NCI-H1436 (cell line): ENCODE results near the gene MMP15.

Experiments used
- DNase-seq: peaks from one replicate; lab custom pipeline; 2025; lab: John Stamatoyannopoulos, UW

The MMP15 gene

GRCh38 chr16:58019866-58020538, 5.6 kb upstream of the MMP15 start:
- no peak for DNase-seq

DNA sequence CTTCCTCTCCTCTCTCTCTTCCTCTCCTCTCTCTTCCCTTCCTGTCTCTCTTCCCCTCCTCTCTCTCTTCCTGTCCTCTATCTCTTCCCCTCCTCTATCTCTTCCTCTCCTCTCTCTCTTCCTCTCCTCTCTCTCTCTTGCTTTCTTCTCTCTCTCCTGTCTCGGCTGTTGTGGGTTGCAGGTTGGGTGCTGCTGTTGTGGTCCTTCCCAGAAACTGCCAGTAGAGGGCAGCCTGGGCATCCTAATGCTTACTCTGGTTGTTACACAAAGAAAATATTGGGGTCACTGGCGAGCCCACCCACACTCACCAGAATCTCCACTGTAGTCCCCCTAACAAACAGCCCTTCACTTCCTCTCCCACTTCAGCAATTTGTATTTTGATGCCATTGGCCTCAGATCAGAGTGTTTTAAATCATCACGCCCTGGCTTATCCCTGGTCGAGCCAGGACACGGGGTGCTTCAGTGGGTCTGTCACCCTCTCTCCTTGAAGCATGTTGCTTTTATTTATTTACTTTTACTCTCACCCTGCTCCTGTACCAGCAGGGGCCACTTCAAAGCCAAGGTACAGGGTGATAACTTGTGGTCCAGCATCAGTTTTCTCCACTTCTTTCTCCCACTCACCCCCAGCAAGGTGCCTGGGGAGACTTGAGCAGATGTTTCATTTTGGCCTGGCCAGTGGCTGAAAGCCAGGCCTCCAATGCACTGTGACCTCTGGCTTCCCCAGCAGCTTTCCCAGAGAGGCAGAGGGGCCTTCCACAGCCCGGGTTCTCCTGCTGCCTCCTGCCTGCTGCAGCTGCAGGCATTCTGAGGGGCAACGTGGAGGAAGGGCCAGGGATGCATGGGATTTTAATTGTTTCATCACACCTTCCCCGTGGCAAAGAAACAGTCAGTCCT, 4.7 kb upstream of the MMP15 start:
- DNase-seq, result peak; percentile 28

DNA sequence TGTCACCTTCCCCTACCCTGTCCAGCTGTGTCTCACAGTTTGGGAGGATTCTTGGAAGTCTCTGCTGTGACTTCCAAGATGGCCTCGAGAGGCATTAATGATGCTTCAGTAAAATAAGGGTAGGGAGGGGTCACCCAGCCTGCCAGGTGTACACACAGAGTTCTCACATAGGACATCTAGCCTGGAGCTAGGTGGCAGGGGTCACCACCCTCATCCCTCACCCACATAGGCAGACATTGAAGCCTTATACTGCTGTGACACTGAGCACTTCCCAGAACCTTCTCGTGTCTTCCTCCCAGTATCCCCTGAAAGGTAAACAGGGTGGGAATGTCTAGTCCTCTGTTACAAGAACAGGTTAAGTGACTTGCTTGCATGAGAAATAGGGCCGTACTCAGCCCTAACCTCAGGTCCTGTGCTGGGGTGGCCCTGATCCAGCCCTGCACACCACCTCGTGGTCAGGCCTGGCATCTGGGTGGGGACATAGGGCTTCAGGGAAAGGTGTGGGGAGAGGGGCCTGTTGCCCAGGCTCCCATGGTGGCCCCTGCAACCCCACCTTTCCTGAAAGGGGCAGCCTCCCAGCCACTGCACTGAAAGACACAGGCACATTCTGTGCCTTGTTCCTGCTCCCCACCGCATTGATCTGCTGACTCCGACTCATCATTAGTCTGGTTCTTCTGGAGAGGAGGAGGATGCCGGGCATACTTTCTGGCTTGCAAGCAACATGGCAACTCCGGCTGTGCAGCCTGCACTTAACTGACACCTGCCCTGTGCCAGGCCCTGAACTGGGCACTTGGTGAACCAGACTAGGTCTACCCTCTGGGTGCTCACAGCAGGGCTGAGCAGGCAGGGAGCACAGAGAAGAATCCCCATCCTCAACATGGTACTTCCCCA, 3.6 kb upstream of the MMP15 start:
- DNase-seq, result no peak

DNA sequence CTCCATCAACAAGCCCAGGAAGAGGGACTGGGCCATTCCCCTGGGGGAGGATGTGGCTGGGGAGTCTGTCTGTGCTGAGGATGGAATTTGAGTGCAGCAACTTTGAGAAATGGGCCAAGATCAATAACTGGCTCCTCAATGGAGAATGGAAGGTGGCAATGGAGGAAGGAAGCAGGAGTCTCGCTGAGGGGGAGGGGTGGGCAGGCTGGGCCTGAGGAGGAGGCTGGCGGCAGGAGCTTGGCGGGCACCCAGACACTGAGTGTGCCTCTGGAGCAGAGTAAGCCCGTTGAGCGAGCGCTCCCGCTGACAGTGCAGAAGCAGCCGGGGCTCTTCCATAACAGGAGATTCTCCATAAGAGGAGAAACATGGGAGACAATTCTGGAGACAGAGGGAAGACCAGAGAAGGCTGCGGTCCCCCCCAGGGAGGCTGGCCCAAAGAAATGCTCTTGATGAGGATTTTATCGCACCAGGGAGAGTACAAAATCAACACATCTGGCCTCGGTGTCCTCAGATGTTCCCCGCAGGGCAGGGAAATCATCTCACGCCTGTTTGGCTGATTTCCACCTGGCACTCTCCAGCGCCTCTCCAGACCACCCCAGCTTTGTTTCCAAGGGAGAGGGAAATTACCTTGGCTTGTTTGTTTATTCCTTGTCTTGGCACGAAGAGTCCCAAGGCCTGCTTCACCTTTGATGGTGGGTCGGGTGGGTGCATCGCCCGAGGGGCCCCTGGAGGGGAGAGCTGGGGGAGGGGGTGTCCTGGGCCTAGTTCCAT, 2.8 kb upstream of the MMP15 start:
- DNase-seq, result no peak

DNA sequence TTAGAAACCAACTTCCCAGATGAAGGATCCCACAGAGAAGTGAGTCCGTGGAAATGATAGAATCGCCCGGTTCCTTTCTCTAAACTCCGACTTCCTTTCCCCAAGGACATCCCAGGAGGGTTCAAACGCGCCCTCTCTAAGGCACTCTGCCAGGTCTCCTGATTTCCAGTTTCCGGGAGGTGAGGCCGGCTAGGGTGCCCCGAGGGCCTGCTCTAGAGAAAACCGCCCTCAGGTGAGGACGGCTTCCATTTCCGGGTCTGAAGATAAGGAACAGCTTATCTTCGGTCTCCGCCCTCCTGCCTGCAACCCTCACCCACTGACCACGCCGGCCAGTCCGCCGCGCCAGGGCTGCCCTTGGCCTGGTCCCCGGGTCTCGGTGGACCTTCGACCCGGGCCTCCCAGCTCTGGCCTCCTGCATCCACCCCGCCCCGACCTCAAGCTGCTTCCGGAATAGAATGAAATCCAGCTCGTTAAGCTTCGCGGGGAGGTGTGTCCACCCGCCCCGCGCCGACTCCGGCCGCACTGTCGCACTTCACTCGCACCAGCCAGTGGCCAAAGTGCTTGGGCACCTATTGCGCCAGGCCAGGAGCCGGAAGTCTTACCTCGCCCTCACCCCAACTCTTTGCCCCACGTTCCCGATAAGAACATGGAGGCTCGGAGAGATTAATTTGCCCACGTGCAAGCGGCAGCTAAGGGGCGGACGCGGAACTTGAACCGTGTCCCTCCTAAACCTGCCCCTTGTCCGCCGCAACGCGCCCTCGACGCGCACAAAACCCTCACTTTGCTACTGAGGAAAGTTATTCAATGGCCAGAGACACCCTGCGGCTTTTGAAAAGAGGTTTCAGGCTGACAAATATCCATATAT, 836 bp upstream of the MMP15 start:
- no peak for DNase-seq

- no peak for DNase-seq
These were observed 668 bp downstream of the MMP15 start for GRCh38 chr16:58026139-58026704.

DNA sequence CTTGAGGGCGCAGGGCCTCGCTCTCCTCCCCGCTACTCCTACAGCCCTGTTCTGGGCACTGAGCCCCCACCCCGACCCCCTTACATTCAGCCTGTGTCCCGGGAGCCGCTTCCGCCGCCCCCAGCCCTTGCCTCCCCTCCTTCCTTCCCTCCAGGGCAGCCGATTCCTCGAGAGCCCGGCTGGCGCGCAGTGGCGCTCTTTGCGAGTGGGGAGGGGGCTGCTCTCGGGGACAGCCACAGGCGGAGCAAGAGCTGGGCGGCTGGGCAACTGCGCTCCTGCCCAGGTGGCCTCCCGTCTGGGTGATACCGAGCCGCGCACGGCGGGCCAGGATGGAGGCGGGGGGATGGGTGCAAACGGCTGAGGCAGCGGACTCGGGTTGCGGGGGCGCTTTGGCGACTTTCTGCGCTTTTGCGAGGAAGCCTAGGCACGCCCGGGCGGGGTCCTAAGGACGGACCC, 1.2 kb downstream of the MMP15 start:
- DNase-seq, result no peak

GRCh38 chr16:58027161-58027915, 1.8 kb downstream of the MMP15 start:
- DNase-seq, result no peak

DNA sequence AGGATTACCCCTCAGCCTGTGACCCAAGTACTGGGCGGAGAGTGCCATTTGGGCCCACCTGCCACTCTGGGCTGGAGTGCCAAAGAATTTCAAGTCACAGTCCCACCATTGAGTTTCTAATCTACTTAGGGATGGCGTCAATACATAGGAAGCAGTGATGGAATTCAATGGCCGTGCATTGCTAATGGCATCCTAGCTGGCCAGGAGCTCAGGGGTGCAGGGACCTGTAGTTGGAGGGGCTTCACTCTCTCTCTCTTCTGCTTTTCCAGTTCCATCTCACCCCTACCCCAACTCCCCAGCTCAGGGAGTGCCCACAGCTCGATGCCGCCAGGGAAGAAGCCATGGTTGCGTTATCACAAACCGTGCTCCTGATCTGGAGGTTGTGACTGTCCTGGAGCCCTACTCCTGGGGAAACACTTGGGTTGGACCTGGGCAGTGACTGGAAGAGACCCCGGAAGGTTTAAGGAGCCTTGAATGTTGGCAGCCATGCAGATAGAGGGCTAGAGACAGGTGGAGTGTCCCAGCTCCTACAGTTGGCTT, 2.4 kb downstream of the MMP15 start:
- no peak for DNase-seq

DNA sequence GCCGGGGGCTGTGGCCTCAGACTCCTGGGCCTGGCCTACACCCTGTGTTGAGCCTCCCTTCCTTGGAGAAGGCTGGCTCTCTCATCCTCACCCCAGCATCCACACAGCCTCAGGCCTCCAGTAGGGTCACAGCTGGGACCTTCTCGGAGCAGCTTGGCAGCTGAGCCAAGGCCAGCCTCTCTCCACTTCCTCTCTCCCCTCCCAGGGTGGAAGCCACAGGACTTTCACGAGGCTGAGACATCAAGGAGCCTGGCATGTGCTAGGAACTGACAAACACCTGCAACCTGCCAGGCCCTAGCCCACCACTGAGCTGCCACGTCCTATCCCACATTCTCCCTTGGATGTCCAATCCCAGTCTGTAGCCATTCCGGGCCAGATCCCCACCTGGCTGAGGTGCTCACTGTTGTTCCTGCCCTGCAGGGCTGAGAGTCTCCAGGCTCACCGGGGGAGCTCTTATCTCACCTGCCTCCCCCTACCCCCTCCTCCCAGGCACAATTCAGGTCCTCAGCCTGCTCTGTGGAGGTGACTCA, 3.1 kb downstream of the MMP15 start:
- no peak for DNase-seq

- no peak for DNase-seq
These were observed 3.9 kb downstream of the MMP15 start for GRCh38 chr16:58029410-58029809.

DNA sequence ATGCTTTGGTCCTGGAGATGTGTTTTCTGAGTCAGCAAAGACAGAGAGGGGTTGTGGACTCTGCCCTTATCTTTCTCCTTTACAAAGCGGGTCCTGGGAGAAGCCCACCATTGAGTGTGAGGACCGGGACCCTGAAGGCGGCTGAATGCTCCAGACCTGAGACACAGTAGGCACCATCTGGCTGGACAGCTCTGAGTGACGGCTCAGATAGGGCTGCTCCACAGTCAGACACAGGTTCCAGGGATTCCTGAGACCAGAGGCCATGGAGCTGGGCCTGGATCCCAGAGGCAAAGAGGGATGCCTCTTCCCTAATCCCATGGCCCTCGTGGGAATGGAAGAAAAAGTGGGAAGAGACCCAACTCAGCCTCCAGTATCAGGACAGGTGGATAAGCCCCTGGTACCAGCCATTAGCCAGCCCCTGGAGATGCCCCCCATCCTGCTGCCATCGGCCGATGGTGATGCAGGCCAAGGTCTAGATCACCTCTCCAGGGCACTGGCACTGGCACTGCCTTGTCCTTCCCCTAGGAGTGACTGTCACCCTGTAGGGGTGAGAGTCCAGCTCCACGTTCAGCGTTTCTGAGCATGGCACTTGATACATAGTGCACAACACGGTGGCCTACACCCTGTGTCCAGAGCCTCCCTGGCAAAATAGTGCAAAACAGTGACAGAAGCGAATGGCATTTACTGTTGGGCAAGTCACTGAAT, 4.7 kb downstream of the MMP15 start:
- no peak for DNase-seq

DNA sequence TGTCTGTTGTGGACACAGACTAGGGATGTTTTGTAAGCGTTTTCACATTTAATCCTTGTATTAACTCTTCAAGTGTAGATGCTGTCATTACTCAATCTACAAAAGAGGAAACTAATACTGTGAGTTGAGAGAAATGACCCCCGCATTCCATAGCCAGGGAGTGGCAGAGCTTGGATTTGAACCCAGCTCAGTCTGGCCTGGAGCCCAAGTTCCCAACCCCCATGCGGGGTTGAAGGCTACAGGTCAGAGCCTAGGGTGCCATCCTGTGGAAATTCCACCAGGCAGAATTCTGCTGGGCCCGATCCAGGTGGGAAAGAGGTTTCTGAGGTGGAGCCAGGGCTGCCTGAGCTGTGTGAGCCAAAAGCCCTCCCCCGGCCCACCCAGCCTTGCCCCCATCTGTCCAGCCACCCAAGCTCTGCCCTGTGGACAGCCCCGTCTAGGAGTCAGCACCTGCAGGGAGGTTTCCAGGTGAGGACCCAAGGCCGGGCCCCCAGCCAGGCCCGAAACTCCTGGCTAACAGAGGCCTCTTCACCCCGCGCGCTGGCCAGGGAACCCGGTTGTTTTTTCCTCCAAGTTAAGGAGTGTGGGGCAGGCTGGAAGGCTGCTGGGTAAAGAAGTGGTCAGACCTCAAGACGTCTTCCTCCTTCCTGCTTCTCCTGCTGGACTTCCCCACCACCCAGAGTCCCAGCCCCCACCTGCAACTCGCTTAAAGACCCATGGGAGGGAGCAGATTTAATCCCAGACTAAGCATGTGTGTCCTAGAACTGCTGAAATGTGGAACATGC, 5.7 kb downstream of the MMP15 start:
- DNase-seq, result no peak

DNA sequence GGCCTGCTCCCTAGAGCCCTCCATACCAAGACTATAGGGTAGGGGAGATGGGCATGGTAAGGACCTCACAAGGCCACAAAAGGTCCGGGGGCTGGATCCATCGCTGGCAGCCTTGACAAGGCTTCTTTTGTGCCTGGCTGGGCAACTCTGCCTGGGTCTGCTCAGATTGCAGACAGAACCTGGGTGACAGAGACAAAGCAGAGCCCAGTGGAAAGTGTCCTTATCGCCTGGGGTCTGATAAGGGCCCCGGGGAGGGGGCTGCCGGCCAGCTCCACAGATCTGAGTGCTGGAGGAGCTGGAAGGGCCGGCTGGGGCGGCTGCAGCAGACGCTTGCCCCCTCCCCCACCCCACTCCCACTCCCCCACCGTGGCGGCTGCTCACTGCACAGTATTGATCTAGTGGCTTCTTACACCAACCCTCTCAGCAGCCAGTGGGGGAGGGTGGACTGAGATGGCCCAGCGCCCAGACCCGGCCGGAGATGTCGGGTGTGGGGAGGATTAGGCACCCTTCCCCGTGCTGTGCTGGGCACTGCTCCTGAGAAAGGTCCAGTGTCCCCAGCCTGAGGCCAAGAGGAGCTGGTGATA, 7.2 kb downstream of the MMP15 start:
- no peak for DNase-seq

- DNase-seq, result no peak
These were observed 8.7 kb downstream of the MMP15 start for GRCh38 chr16:58034128-58034685.

DNA sequence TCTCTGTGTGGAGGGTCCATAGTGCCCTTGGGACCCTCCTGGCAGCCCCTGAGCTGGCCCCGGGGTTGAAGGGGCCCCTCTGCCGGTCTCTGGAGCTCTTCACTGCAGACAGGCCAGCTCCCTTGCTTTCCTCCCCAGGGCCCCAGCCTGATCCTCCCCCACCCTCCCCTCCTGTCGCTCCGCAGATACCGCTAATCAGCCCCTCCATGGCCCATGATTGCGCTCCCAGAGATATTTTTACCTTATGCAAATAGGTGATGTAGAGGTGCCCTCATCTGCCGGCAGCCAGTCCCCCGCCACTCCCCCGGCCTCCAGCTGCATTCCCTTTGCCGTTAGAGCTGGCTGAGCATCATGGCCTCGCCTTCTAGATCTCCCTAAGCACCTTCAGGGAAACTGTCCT, 9.2 kb downstream of the MMP15 start:
- no peak for DNase-seq
